HEK293T (cell line): ENCODE data around the gene ANKRD11.
"Not testable (repeated sequence)": the region's sequence is repeated elsewhere in the genome, so short reads cannot be mapped to it uniquely, and the experiment has no call there.

Experiments
- CTCF ChIA-PET: fragments of 350-600 bp; formaldehyde crosslinking; extraction: SDS; loops from one replicate; lab custom pipeline; 2021; ENCODE audit warnings: antibody characterized with exemption, inconsistent platforms; lab: Yijun Ruan, JAX
- POLR2A ChIA-PET: fragments of 350-600 bp; formaldehyde crosslinking; extraction: SDS; loops from one replicate; lab custom pipeline; 2020; ENCODE audit warnings: antibody characterized with exemption, inconsistent platforms; lab: Yijun Ruan, JAX
- DNase-seq: peaks from one replicate; pipeline ENCODE4 v3.0.0; 2012; ENCODE audit warnings: mixed read lengths; ENCODE audit errors: extremely low spot score
- ARNT ChIP-seq: fragments of 450-650 bp; IDR thresholded peaks from 2 replicates; pipeline ENCODE4 v1.6.1; 2017; ENCODE audit warnings: mild to moderate bottlenecking
- BHLHE40 ChIP-seq: fragments of 450-650 bp; IDR thresholded peaks from 2 replicates; pipeline ENCODE4 v1.6.1; 2016; ENCODE audit warnings: mild to moderate bottlenecking, moderate library complexity, borderline replicate concordance
- CTBP1 ChIP-seq: fragments of 450-650 bp; IDR thresholded peaks from 2 replicates; pipeline ENCODE4 v1.6.1; 2016; ENCODE audit warnings: borderline replicate concordance
- ELF4 ChIP-seq: fragments of 450-650 bp; IDR thresholded peaks from 2 replicates; pipeline ENCODE4 v1.6.1; 2017; ENCODE audit warnings: antibody characterized with exemption
- FOXA1 ChIP-seq: fragments of 450-650 bp; IDR thresholded peaks from 2 replicates; pipeline ENCODE4 v1.6.1; 2016; ENCODE audit warnings: mild to moderate bottlenecking
- FOXK2 ChIP-seq: fragments of 450-650 bp; IDR thresholded peaks from 2 replicates; pipeline ENCODE4 v1.6.1; 2016; ENCODE audit warnings: mild to moderate bottlenecking
- FOXM1 ChIP-seq: fragments of 450-650 bp; IDR thresholded peaks from 2 replicates; pipeline ENCODE4 v1.6.1; 2017; ENCODE audit warnings: mild to moderate bottlenecking, borderline replicate concordance
- HDGF ChIP-seq: fragments of 450-650 bp; IDR thresholded peaks from 2 replicates; pipeline ENCODE4 v1.6.1; 2017; ENCODE audit warnings: antibody characterized with exemption, borderline replicate concordance
- L3MBTL2 ChIP-seq: fragments of 450-650 bp; conservative IDR thresholded peaks from 2 replicates; pipeline ENCODE4 v1.6.1; 2016; ENCODE audit warnings: mild to moderate bottlenecking
- LEF1 ChIP-seq: fragments of 450-650 bp; IDR thresholded peaks from 2 replicates; pipeline ENCODE4 v1.6.1; 2017; ENCODE audit warnings: mild to moderate bottlenecking, borderline replicate concordance
- NFRKB ChIP-seq: fragments of 450-650 bp; IDR thresholded peaks from 2 replicates; pipeline ENCODE4 v1.6.1; 2016; ENCODE audit warnings: mild to moderate bottlenecking, moderate library complexity
- SP1 ChIP-seq: fragments of 450-650 bp; IDR thresholded peaks from 2 replicates; pipeline ENCODE4 v1.6.1; 2017
- SUZ12 ChIP-seq: fragments of 450-650 bp; IDR thresholded peaks from 2 replicates; pipeline ENCODE4 v1.6.1; 2016; ENCODE audit warnings: mild to moderate bottlenecking
- TARDBP ChIP-seq: fragments of 450-650 bp; IDR thresholded peaks from 2 replicates; pipeline ENCODE4 v1.6.1; 2016
- ZNF384 ChIP-seq: fragments of 450-650 bp; IDR thresholded peaks from 2 replicates; pipeline ENCODE4 v1.6.1; 2016
- TF ChIP-seq, protein P1 (sequence below): fragments of 450-650 bp; IDR thresholded peaks from 2 replicates; pipeline ENCODE4 v1.6.1; 2016

ANKRD11 gene

DNA sequence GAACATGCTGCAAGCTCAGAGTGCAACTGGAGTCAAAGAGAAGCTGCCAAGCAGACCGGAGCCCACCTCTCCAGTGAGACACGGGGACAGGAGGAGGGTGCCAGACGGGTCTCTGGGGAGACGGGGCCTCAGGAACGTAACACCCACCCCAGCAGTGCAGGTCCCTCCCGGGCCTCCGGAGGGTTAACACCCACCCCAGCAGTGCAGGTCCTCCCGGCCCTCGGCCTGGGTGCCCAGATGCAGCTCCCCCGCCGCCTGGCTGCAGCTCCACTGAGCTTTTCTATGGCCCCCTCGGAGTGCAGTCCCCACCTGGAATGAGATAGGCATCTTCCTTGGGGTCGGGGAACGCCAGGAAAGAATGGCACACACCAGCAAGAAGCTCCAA, 182.9 kb downstream of the ANKRD11 start:
- TF ChIP-seq L3MBTL2 (no peak), HDGF (no peak), FOXM1 (no peak), FOXK2 (no peak)
- DNase-seq: no peak
- CTCF ChIA-PET: interaction anchor here (0.6 kb wide), 1 partner anchor 61 kb away, joined by 3 read pairs; no protein-coding TSS in a partner anchor
- POLR2A ChIA-PET: no interaction called here

- POLR2A ChIA-PET, DNase-seq: not testable (repeated sequence)
- CTCF ChIA-PET: interaction anchor here (0.6 kb wide), 1 partner anchor 60 kb away, joined by 3 read pairs; no protein-coding TSS in a partner anchor
These were observed 183.6 kb downstream of the ANKRD11 start for GRCh38 chr16:89306457-89307420.

DNA sequence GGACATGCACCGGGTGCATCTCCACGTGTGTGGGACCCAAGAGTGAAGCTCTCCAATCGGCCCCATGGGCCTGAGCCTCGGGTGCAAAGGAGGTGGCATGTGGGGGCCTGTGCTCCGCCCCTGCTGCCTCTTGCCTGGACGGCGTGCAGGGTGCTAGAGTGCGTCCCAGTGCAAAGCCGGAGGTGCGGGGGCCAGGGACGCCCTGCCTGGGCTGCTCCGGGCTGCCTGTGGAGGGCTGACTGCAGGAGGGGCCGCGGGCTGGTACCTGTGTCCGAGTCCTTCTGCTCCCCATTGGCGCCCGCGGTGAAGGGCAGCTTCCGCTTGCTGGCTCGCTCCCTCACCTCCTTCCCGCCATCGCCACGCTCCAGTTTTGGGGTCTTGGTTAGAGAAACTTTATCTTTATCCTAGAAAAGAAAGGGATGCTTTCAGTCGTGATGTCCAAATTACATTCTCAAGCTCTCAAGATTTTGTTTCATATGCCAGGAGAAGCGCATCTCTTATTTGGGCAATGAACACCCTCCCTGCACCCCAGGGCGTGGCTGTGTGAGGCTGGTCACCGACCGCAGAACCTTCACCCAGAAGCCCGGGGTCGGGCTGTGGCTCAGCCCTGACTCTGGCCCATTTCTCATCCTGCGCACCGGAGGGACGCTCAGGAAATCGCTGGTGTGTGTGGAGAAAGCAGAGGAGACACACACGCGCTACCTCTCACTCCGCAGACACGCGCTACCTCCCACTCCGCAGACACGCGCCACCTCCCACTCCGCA, 185.2 kb downstream of the ANKRD11 start:
- POLR2A ChIA-PET: no interaction called here
- no peak for DNase-seq
- CTCF ChIA-PET: no interaction called here
- TF ChIP-seq HDGF (no peak), SP1 (no peak), SUZ12 (no peak), L3MBTL2 (no peak), FOXK2 (no peak), ZNF384 (no peak), TARDBP (no peak), LEF1 (no peak), ELF4 (no peak), FOXA1 (no peak), FOXM1 (no peak), BHLHE40 (no peak), CTBP1 (no peak), NFRKB (no peak), ARNT (no peak)
- TF ChIP-seq, protein P1, sequence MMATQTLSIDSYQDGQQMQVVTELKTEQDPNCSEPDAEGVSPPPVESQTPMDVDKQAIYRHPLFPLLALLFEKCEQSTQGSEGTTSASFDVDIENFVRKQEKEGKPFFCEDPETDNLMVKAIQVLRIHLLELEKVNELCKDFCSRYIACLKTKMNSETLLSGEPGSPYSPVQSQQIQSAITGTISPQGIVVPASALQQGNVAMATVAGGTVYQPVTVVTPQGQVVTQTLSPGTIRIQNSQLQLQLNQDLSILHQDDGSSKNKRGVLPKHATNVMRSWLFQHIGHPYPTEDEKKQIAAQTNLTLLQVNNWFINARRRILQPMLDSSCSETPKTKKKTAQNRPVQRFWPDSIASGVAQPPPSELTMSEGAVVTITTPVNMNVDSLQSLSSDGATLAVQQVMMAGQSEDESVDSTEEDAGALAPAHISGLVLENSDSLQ: no peak

DNA sequence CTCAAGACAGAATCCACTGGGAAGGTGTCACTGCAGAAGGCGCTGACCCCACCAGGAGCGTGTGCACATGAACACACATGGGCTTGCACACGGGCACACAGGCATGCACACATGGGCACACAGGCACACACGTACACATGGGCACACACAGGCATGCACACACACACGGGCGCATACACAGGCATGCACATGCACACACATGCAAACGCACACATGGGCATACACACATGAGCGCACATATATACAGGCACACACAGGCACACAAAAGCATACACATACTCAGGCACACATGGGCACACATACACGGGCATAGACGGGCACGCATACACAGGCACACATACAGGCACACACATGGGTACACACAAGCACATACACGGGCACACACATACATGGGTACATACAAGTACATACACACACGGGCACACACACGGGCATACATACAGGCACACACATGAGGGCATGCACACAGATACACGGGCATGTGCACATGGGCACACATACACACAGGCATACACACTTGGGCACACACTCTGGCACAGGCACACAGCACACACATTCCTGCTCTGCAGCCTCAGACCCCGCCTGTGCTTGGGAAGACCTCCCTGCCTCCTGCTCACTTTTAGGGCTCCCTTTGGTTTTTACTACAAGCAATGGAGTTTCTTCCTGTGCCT, 186.0 kb downstream of the ANKRD11 start:
- ChIA-PET CTCF (no interaction called here), POLR2A (no interaction called here)
- TF ChIP-seq TARDBP: peak; percentile 72
- no peak for TF ChIP-seq ZNF384
- no peak for DNase-seq

- no peak for DNase-seq
- CTCF ChIA-PET: no interaction called here
- POLR2A ChIA-PET: no interaction called here
- TF ChIP-seq FOXK2: no peak
- TF ChIP-seq HDGF: no peak
- TF ChIP-seq ELF4: no peak
- no peak for TF ChIP-seq NFRKB
- TF ChIP-seq, protein P1: no peak
- TF ChIP-seq ZNF384: no peak
- TF ChIP-seq L3MBTL2: no peak
- no peak for TF ChIP-seq FOXM1
- no peak for TF ChIP-seq SP1
- TF ChIP-seq ARNT: no peak
- TF ChIP-seq LEF1: no peak
- TF ChIP-seq SUZ12: no peak
- no peak for TF ChIP-seq FOXA1
These were observed 186.7 kb downstream of the ANKRD11 start for GRCh38 chr16:89303617-89304016.

GRCh38 chr16:89300976-89301360, 189.4 kb downstream of the ANKRD11 start:
- CTCF ChIA-PET: no interaction called here
- POLR2A ChIA-PET: no interaction called here
- no peak for DNase-seq
- TF ChIP-seq ELF4 (no peak), FOXM1 (no peak), ZNF384 (no peak), CTBP1 (no peak), TARDBP (no peak), BHLHE40 (no peak), HDGF (no peak), SP1 (no peak), SUZ12 (no peak), FOXA1 (no peak)
- TF ChIP-seq, protein P1: no peak
